Uterus (tissue), 4 donors: ENCODE results near the gene KRT84. TPM values are rescaled to one million over a fixed set of nuclear protein-coding genes. Genes with fewer than 3 reads are reported as not detected.

Experiments used
- DNase-seq, 2 donors: peaks; one replicate each; pipeline ENCODE4 v3.0.0-alpha.2; 2019 to 2020
- H3K27ac ChIP-seq, 2 donors: fragments of 200-600 bp; sonication (generic); 1 replicate in 1 of 2; 2 replicates in 1 of 2; pipeline ENCODE4 v1.5.1; 2016 to 2018
- H3K27me3 ChIP-seq, 2 donors: fragments of 200-600 bp; sonication (generic); one replicate each; pipeline ENCODE4 v1.5.1; 2018 to 2019; ENCODE audit warnings: control low read depth in 1 of 2
- H3K36me3 ChIP-seq, 2 donors: fragments of 200-600 bp; sonication (generic); one replicate each; pipeline ENCODE4 v1.5.1; 2019; ENCODE audit warnings: control low read depth in 1 of 2
- H3K4me1 ChIP-seq, 2 donors: fragments of 200-600 bp; sonication (generic); one replicate each; pipeline ENCODE4 v1.5.1; 2018 to 2019; ENCODE audit warnings: control low read depth in 1 of 2
- H3K4me3 ChIP-seq, 2 donors: fragments of 200-600 bp; sonication (generic); 1 replicate in 1 of 2; 2 replicates in 1 of 2; pipeline ENCODE4 v1.5.1; 2018 to 2019; ENCODE audit warnings: mild to moderate bottlenecking in 1 of 2
- H3K9me3 ChIP-seq, 2 donors: fragments of 200-600 bp; sonication (generic); one replicate each; pipeline ENCODE4 v1.5.1; 2019; ENCODE audit warnings: control low read depth in 1 of 2
- CTCF ChIP-seq, 4 experiments: fragments of 200-600 bp in 2 of 4; fragments of 450-650 bp in 2 of 4; sonication (generic) in 2 of 4; IDR thresholded peaks; one replicate each; pipeline ENCODE4 v1.5.1; 2016 to 2019; ENCODE audit warnings: antibody characterized with exemption in 4 of 4, mild to moderate bottlenecking in 2 of 4, moderate library complexity in 1 of 4
- POLR2A ChIP-seq, 2 donors: fragments of 450-650 bp; IDR thresholded peaks; one replicate each; pipeline ENCODE4 v1.6.1; 2016; ENCODE audit warnings: antibody characterized with exemption in 2 of 2, mild to moderate bottlenecking in 1 of 2, moderate library complexity in 1 of 2
- intact Hi-C: fragments of 100-400 bp; cut with DNase I; formaldehyde crosslinking; loops from one replicate; pipeline ENCODE4 v1.15.1; 2023; ENCODE audit warnings: low total_unique reads
- total RNA-seq, 4 donors: library from RNA; depleted of rRNA in 3 of 4; stranded (reverse); fragments of >200 nt in 3 of 4; gene quantifications; one replicate each; pipeline versions ENCODE4 v1.1.0 to v1.2.4, GENCODE V29; 2014 to 2023
- donor health status: DM: yes; HTN: yes; CAD: no.

The KRT84 gene
- total RNA-seq, 4 donors from 2014 or later = 0.14 TPM; not detected in 3

- no peak for DNase-seq
- no peak overlapping the region for H3K4me3 ChIP-seq
- no peaks in the 10 kb centered on the region for H3K27me3 ChIP-seq
- H3K36me3 ChIP-seq = no peaks in the 10 kb centered on the region
- no peaks in the 10 kb centered on the region for H3K4me1 ChIP-seq
- no peak overlapping the region for H3K27ac ChIP-seq
- TF ChIP-seq CTCF (IDR thresholded peaks at IDR 0.05) (no peak), POLR2A (IDR thresholded peaks at IDR 0.05) (no peak)
- no peaks in the 10 kb centered on the region for H3K9me3 ChIP-seq
- intact Hi-C loops = no loop called here
These were observed 4.1 kb upstream of the KRT84 start for GRCh38 chr12:52389313-52390207.

- no peak for DNase-seq
- Histone ChIP-seq H3K27ac (no peak overlapping the region), H3K4me1 (no peaks in the 10 kb centered on the region), H3K4me3 (no peak overlapping the region), H3K36me3 (no peaks in the 10 kb centered on the region), H3K27me3 (no peaks in the 10 kb centered on the region), H3K9me3 (no peaks in the 10 kb centered on the region)
- no peak for TF ChIP-seq CTCF (IDR thresholded peaks at IDR 0.05)
- TF ChIP-seq POLR2A (IDR thresholded peaks at IDR 0.05) = no peak
- intact Hi-C loops = no loop called here
These were observed 2.4 kb upstream of the KRT84 start for GRCh38 chr12:52387859-52388258.

GRCh38 chr12:52383331-52383730, 2.1 kb downstream of the KRT84 start:
- intact Hi-C loops = no loop called here
- no peak for DNase-seq

GRCh38 chr12:52382854-52383253, 2.6 kb downstream of the KRT84 start:
- DNase-seq = no peak
- Histone ChIP-seq H3K4me1 (no peaks in the 10 kb centered on the region), H3K27me3 (no peaks in the 10 kb centered on the region), H3K36me3 (no peaks in the 10 kb centered on the region), H3K9me3 (no peaks in the 10 kb centered on the region), H3K4me3 (no peak overlapping the region), H3K27ac (no peak overlapping the region)
- intact Hi-C loops = no loop called here
- TF ChIP-seq POLR2A (IDR thresholded peaks at IDR 0.05) (no peak), CTCF (IDR thresholded peaks at IDR 0.05) (no peak)

More at GRCh38 chr12:52383331-52383730, 2.1 kb downstream of the KRT84 start:
- H3K27me3 ChIP-seq = no peaks in the 10 kb centered on the region
- H3K36me3 ChIP-seq = no peaks in the 10 kb centered on the region
- H3K27ac ChIP-seq = no peak overlapping the region
- TF ChIP-seq POLR2A (IDR thresholded peaks at IDR 0.05) = no peak
- TF ChIP-seq CTCF (IDR thresholded peaks at IDR 0.05) = no peak
- no peak overlapping the region for H3K4me3 ChIP-seq
- no peaks in the 10 kb centered on the region for H3K4me1 ChIP-seq
- H3K9me3 ChIP-seq = no peaks in the 10 kb centered on the region

GRCh38 chr12:52381206-52381605, 4.2 kb downstream of the KRT84 start:
- H3K9me3 ChIP-seq = no peaks in the 10 kb centered on the region
- H3K4me3 ChIP-seq = no peak overlapping the region
- no peak overlapping the region for H3K27ac ChIP-seq
- H3K36me3 ChIP-seq = no peaks in the 10 kb centered on the region
- DNase-seq = no peak
- no peaks in the 10 kb centered on the region for H3K27me3 ChIP-seq
- no peak for TF ChIP-seq CTCF (IDR thresholded peaks at IDR 0.05)
- no peaks in the 10 kb centered on the region for H3K4me1 ChIP-seq
- intact Hi-C loops = no loop called here
